Stomach (tissue), 4 donors: ENCODE measurements around the gene TLK1.

Experiments used
- CTCF ChIP-seq, 7 experiments: fragments of 450-650 bp in 4 of 7; fragments of 200-600 bp in 3 of 7; sonication (generic) in 3 of 7; IDR thresholded peaks; one replicate each; pipeline ENCODE4 v1.5.1; 2016 to 2019; ENCODE audit warnings: antibody characterized with exemption in 7 of 7, control low read depth in 2 of 7, mild to moderate bottlenecking in 1 of 7
- EP300 ChIP-seq: sonication (generic); formaldehyde crosslinking; IDR thresholded peaks from one replicate; pipeline ENCODE4 v1.6.1; 2017; ENCODE audit warnings: antibody characterized with exemption
- POLR2A ChIP-seq, 4 donors: fragments of 450-650 bp; IDR thresholded peaks; one replicate each; pipeline ENCODE4 v1.6.1; 2016; ENCODE audit warnings: antibody characterized with exemption in 4 of 4, control low read depth in 2 of 4, mild to moderate bottlenecking in 1 of 4, moderate library complexity in 1 of 4
- POLR2AphosphoS5 ChIP-seq, 3 donors: sonication (generic); formaldehyde crosslinking; IDR thresholded peaks; one replicate each; pipeline ENCODE4 v1.6.1; 2016; ENCODE audit warnings: antibody characterized with exemption in 3 of 3

- no peak for TF ChIP-seq EP300
- TF ChIP-seq CTCF (IDR thresholded peaks at IDR 0.05), result no peak
- TF ChIP-seq POLR2A (IDR thresholded peaks at IDR 0.05), result no peak
- TF ChIP-seq POLR2AphosphoS5 (IDR thresholded peaks at IDR 0.05), result no peak
These were observed 62.1 kb downstream of the TLK1 start for GRCh38 chr2:171098607-171099006.
